Measurements from ENCODE around the gene NME8.

Gene NME8

DNA sequence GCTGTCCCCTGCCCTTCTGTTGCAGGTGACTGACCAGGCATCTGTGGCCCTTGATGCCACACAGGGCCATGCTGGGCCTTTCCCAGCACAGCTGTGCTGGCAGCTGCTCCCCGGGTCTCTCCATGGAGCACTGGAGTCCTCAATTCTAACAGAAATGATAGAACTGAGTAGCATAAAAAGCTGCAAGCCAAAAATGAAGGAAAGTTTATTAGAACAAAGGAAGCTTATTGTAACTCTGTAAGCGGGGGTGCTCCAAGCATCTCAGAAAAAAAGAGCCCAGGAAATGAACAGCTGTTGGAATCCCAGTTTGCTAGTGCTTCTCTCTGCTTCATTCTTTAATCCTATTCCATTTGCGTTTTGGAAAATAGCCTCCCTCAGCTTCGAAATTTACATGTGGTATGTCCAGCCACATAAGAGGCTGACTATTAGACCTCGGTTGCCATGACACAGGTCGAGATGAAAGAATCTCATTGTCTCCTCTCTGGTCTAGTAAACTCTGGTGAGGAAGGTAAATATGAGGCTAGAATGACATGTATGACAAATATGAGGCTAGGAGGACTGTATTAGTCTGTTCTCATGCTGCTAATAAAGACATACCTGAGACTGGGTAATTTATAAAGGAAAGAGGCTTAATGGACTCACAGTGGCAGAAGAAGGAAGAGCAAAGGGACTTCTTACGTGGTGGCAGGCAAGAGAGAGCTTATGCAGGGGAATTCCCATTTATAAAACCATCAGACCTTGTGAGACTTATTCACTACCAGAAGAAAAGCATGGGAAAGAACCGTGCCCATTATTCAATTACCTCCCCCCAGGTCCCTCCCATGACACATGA, 95.7 kb downstream of the NME8 start:
- no peak for DNase-seq

- DNase-seq: no peak
Measured at GRCh38 chr7:37944737-37945054, 96.3 kb downstream of the NME8 start.

DNA sequence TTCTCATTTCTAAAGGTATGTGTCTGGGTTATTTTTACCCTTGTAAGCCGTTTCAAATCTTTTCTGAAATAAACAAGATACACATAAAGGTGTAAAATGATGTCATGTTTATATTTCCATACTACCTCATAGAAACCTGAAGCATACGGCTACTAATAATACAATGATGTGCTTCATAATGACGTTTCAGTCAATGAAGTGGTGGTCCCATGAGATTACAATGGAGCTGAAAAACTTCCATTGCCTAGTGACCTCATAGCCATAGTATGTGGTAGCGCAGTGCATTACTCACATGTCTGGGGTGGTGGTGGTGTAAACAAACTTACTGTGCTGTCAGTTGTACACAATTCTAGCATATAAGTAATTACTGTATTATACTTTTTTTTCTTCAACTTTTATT, 96.9 kb downstream of the NME8 start:
- DNase-seq: no peak

- no peak for DNase-seq
Measured at GRCh38 chr7:37947138-37947940, 98.9 kb downstream of the NME8 start.

- no peak for DNase-seq
Measured at GRCh38 chr7:37947941-37948210, 99.5 kb downstream of the NME8 start.
